ENCODE data around the gene CBFA2T2.
A peak's percentile ranks its signal among the peaks of the same experiment; 100 is the strongest.

The CBFA2T2 gene

GRCh38 chr20:33673410-33674293 is 183.8 kb downstream of the CBFA2T2 start:
- H3K4me3 ChIP-seq (ENCODE audit: low read depth, low read length), result peak overlapping the region; percentile 45
- TF ChIP-seq, protein P1, sequence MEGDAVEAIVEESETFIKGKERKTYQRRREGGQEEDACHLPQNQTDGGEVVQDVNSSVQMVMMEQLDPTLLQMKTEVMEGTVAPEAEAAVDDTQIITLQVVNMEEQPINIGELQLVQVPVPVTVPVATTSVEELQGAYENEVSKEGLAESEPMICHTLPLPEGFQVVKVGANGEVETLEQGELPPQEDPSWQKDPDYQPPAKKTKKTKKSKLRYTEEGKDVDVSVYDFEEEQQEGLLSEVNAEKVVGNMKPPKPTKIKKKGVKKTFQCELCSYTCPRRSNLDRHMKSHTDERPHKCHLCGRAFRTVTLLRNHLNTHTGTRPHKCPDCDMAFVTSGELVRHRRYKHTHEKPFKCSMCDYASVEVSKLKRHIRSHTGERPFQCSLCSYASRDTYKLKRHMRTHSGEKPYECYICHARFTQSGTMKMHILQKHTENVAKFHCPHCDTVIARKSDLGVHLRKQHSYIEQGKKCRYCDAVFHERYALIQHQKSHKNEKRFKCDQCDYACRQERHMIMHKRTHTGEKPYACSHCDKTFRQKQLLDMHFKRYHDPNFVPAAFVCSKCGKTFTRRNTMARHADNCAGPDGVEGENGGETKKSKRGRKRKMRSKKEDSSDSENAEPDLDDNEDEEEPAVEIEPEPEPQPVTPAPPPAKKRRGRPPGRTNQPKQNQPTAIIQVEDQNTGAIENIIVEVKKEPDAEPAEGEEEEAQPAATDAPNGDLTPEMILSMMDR (IDR thresholded peaks at IDR 0.05; ENCODE audit: borderline replicate concordance, insufficient read depth, low read depth, low read length), result no peak

- peak within 1 kb of the TSS; percentile 45 for H3K4me3 ChIP-seq (ENCODE audit: low read depth, low read length)
Observed at GRCh38 chr20:33674294-33675135, 184.6 kb downstream of the CBFA2T2 start, which contains the start of gene NECAB3. NECAB3 (minus strand) TSS chr20:33674428; CDS start chr20:33674352, 76 bp downstream.

DNA sequence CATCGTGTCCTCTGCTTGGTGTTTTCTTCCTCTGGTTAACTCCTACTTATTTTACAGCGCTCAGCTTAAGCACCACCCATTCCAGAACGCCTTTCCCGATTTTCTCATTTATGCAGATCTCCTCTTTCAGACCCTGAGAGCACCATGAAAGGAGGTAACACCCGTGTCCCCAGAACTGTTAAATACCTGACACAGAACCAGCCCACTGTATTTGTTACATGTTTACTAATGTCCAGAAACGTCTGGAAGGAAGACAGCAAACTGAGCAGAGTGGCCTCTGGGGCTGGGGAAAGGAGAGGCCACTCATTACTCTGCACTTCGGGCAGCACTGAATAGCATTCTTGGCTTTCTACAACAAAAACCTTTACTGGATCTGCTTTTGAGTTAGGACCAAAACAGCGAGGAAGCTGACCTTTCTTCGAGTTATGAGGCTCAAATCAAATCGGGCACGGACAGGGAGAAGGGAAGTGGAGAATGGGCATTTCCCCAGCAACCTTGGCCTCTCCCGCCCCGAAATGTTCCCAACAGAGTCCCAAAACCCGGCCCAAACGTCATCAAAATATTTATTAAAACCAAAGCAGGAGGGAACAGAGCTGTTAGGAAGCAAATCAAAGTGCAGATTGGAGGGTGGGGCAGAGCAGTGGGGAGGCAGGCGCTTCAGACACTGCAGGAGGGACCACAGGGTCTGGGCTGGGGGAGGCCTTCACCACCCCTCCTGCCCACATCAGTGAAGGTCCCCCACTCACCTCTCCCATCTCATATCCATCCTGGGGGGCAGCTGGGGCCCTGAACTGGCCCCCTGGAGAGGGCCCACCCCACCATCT is 185.5 kb downstream of the CBFA2T2 start:
- TF ChIP-seq, protein P1 (IDR thresholded peaks at IDR 0.05; ENCODE audit: borderline replicate concordance, insufficient read depth, low read depth, low read length), result no peak
- H3K4me3 ChIP-seq (ENCODE audit: low read depth, low read length), result no peak overlapping the region

More at GRCh38 chr20:33674294-33675135, 184.6 kb downstream of the CBFA2T2 start, which contains the start of gene NECAB3:
- TF ChIP-seq, protein P1 (IDR thresholded peaks at IDR 0.05; ENCODE audit: borderline replicate concordance, insufficient read depth, low read depth, low read length), result no peak

DNA sequence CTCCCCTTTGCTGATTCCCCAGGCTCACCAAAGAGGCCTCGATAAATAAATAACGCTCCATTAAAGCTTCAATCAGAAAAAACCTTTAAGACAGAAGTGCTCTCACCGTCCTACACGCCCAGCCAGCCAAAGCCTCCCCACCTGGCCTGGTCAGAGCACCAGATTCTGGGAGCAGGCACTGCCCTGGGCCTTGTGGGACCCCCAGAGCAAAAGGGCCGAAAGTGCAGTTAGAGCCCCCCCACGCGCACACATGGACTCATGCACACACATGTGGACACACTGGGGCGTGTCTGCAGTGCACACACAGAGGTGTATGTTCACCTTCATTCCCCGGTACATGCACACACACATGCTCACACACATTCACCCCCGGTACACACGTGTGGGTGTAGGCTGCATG is 186.2 kb downstream of the CBFA2T2 start:
- H3K4me3 ChIP-seq (ENCODE audit: low read depth, low read length), result no peak overlapping the region
- TF ChIP-seq, protein P1 (IDR thresholded peaks at IDR 0.05; ENCODE audit: borderline replicate concordance, insufficient read depth, low read depth, low read length), result no peak

DNA sequence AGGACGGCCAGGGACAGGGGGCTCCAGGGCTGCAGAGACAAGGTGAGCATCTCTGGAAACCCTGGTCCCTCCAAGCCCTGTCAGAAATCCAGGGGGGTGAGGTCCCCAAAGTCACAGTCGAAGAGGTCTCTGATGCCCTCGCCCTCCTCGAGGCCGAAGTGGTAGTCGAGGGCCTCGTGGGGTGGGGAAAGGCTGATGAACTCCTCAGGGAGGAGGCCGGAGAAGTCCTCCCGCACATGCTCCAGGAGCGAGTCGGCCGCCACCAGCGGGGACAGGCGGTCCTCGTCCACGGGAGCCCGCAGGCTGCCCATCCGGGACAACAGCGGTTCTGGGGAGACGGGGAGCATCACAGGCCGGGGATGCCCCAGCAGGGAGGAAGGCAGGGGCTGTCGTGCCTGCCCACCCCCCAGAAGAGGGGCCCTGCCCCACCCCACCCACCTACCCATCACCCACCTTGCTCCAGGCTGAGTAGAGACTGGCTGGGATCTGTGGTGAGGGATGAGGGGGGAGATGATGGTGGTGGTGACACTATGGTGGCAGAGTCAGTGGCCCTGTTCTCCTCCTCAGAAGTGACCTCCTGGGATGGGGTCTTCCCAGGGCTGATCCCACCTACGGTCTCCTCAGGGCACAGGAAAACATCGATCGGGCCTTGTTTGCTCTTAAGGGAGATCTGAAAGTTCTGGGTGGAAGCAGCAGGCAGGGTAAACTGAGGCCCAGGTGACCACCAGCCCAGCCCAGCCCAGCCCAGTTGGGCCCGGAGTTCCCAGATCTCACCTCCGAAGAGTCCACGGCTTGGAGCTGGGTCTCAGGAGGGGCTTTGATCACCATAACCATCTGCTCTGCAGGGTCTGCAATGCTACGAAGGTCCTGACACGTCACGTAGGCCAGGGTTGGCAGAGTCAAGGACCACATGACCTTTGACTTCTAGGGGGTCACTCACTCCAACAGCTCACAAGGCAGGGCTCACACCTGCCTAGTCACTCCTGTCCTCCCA is 187.1 kb downstream of the CBFA2T2 start:
- H3K4me3 ChIP-seq (ENCODE audit: low read depth, low read length), result no peak overlapping the region
- TF ChIP-seq, protein P1 (IDR thresholded peaks at IDR 0.05; ENCODE audit: borderline replicate concordance, insufficient read depth, low read depth, low read length), result no peak
